ENCODE measurements around the gene SERPINB5.

SERPINB5 gene

GRCh38 chr18:63479826-63480225 lies 3.1 kb downstream of the SERPINB5 start:
- Histone ChIP-seq H3K4me2 (no peak overlapping the region), H3K4me3 (no peak overlapping the region), H3K9ac (no peak overlapping the region), H3K36me3 (no peaks in the 10 kb centered on the region), H3K27ac (no peak overlapping the region), H4K20me1 (no peaks in the 10 kb centered on the region), H3K27me3 (no peaks in the 10 kb centered on the region), H3K4me1 (peaks cover 0 to 11% (median 3%) of the 10 kb centered on the region in 10 experiments; a peak in 9 of 20 replicates), H3K9me3 (replicated peaks in 1 of 11) (no peaks in the 10 kb centered on the region)
- no peak for TF ChIP-seq Cebpa-rat (IDR thresholded peaks at IDR 0.05)

GRCh38 chr18:63480476-63480875 lies 3.7 kb downstream of the SERPINB5 start:
- H3K9ac ChIP-seq, result no peak overlapping the region
- H3K4me1 ChIP-seq, result peaks cover 0 to 11% (median 3%) of the 10 kb centered on the region in 10 experiments; a peak in 9 of 20 replicates
- no peak overlapping the region for H3K4me2 ChIP-seq
- no peak overlapping the region for H3K4me3 ChIP-seq
- no peaks in the 10 kb centered on the region for H4K20me1 ChIP-seq
- H3K9me3 ChIP-seq (replicated peaks in 1 of 11), result no peaks in the 10 kb centered on the region
- no peaks in the 10 kb centered on the region for H3K27me3 ChIP-seq
- no peaks in the 10 kb centered on the region for H3K36me3 ChIP-seq
- TF ChIP-seq Cebpa-rat (IDR thresholded peaks at IDR 0.05), result no peak
- H3K27ac ChIP-seq, result no peak overlapping the region

- no peaks in the 10 kb centered on the region for H3K36me3 ChIP-seq
- H3K4me2 ChIP-seq, result no peak overlapping the region
- H3K4me1 ChIP-seq, result peaks cover 0 to 11% (median 3%) of the 10 kb centered on the region in 10 experiments; a peak in 9 of 20 replicates
- H3K27ac ChIP-seq, result no peak overlapping the region
- no peak overlapping the region for H3K9ac ChIP-seq
- H3K4me3 ChIP-seq, result no peak overlapping the region
- no peaks in the 10 kb centered on the region for H3K9me3 ChIP-seq (replicated peaks in 1 of 11)
- TF ChIP-seq Cebpa-rat (IDR thresholded peaks at IDR 0.05), result no peak
- no peaks in the 10 kb centered on the region for H4K20me1 ChIP-seq
- no peaks in the 10 kb centered on the region for H3K27me3 ChIP-seq
Observed at GRCh38 chr18:63480915-63481314, 4.2 kb downstream of the SERPINB5 start.

GRCh38 chr18:63487676-63488075 lies 10.9 kb downstream of the SERPINB5 start:
- Histone ChIP-seq H3K4me3 (no peak overlapping the region), H3K4me1 (no peaks in the 10 kb centered on the region), H3K9ac (no peak overlapping the region), H3K4me2 (no peak overlapping the region), H4K20me1 (no peaks in the 10 kb centered on the region), H3K36me3 (no peaks in the 10 kb centered on the region), H3K9me3 (replicated peaks in 1 of 11) (peaks cover 0 to 5% (median 0%) of the 10 kb centered on the region in 11 experiments; a peak in 3 of 22 replicates), H3K27ac (no peak overlapping the region), H3K27me3 (no peaks in the 10 kb centered on the region)
- TF ChIP-seq Cebpa-rat (IDR thresholded peaks at IDR 0.05), result no peak

- Histone ChIP-seq H4K20me1 (no peaks in the 10 kb centered on the region), H3K4me1 (no peaks in the 10 kb centered on the region), H3K4me2 (no peak overlapping the region), H3K9ac (no peak overlapping the region), H3K9me3 (replicated peaks in 1 of 11) (peaks cover 0 to 5% (median 0%) of the 10 kb centered on the region in 11 experiments; a peak in 3 of 22 replicates), H3K27ac (no peak overlapping the region), H3K36me3 (no peaks in the 10 kb centered on the region), H3K27me3 (no peaks in the 10 kb centered on the region), H3K4me3 (no peak overlapping the region)
- TF ChIP-seq Cebpa-rat (IDR thresholded peaks at IDR 0.05), result no peak
Observed at GRCh38 chr18:63488160-63488559, 11.4 kb downstream of the SERPINB5 start.

GRCh38 chr18:63492851-63493250 lies 16.1 kb downstream of the SERPINB5 start:
- H4K20me1 ChIP-seq, result no peaks in the 10 kb centered on the region
- H3K36me3 ChIP-seq, result no peaks in the 10 kb centered on the region
- H3K27ac ChIP-seq, result no peak overlapping the region
- no peaks in the 10 kb centered on the region for H3K4me1 ChIP-seq
- no peaks in the 10 kb centered on the region for H3K27me3 ChIP-seq
- no peak overlapping the region for H3K9ac ChIP-seq
- H3K9me3 ChIP-seq (replicated peaks in 1 of 11), result peaks cover 0 to 5% (median 0%) of the 10 kb centered on the region in 11 experiments; a peak in 3 of 22 replicates
- TF ChIP-seq Cebpa-rat (IDR thresholded peaks at IDR 0.05), result no peak
- H3K4me3 ChIP-seq, result no peak overlapping the region
- no peak overlapping the region for H3K4me2 ChIP-seq

GRCh38 chr18:63495675-63496074 lies 18.9 kb downstream of the SERPINB5 start:
- H3K9ac ChIP-seq, result no peak overlapping the region
- no peaks in the 10 kb centered on the region for H3K9me3 ChIP-seq (replicated peaks in 1 of 11)
- no peak overlapping the region for H3K27ac ChIP-seq
- H3K27me3 ChIP-seq, result no peaks in the 10 kb centered on the region
- no peaks in the 10 kb centered on the region for H3K4me1 ChIP-seq
- H3K4me3 ChIP-seq, result no peak overlapping the region
- H4K20me1 ChIP-seq, result no peaks in the 10 kb centered on the region
- TF ChIP-seq Cebpa-rat (IDR thresholded peaks at IDR 0.05), result no peak
- H3K4me2 ChIP-seq, result no peak overlapping the region
- H3K36me3 ChIP-seq, result no peaks in the 10 kb centered on the region

- H3K9ac ChIP-seq, result no peak overlapping the region
- no peaks in the 10 kb centered on the region for H3K4me1 ChIP-seq
- TF ChIP-seq Cebpa-rat (IDR thresholded peaks at IDR 0.05), result no peak
- H3K27me3 ChIP-seq, result no peaks in the 10 kb centered on the region
- H4K20me1 ChIP-seq, result no peaks in the 10 kb centered on the region
- H3K36me3 ChIP-seq, result no peaks in the 10 kb centered on the region
- no peaks in the 10 kb centered on the region for H3K9me3 ChIP-seq (replicated peaks in 1 of 11)
- H3K4me2 ChIP-seq, result no peak overlapping the region
- no peak overlapping the region for H3K4me3 ChIP-seq
- H3K27ac ChIP-seq, result no peak overlapping the region
Observed at GRCh38 chr18:63505566-63506335, 29.0 kb downstream of the SERPINB5 start.

- no peaks in the 10 kb centered on the region for H4K20me1 ChIP-seq
- H3K9ac ChIP-seq, result no peak overlapping the region
- H3K9me3 ChIP-seq (replicated peaks in 1 of 11), result no peaks in the 10 kb centered on the region
- no peak for TF ChIP-seq Cebpa-rat (IDR thresholded peaks at IDR 0.05)
- no peak overlapping the region for H3K4me3 ChIP-seq
- no peak overlapping the region for H3K27ac ChIP-seq
- H3K27me3 ChIP-seq, result no peaks in the 10 kb centered on the region
- H3K4me1 ChIP-seq, result no peaks in the 10 kb centered on the region
- no peaks in the 10 kb centered on the region for H3K36me3 ChIP-seq
- no peak overlapping the region for H3K4me2 ChIP-seq
Observed at GRCh38 chr18:63506336-63506646, 29.5 kb downstream of the SERPINB5 start.

- Histone ChIP-seq H3K27ac (no peak overlapping the region), H3K27me3 (no peaks in the 10 kb centered on the region), H3K36me3 (no peaks in the 10 kb centered on the region), H3K4me2 (no peak overlapping the region), H3K4me3 (no peak overlapping the region), H3K9ac (no peak overlapping the region), H3K4me1 (no peaks in the 10 kb centered on the region), H3K9me3 (replicated peaks in 1 of 11) (no peaks in the 10 kb centered on the region), H4K20me1 (no peaks in the 10 kb centered on the region)
- TF ChIP-seq Cebpa-rat (IDR thresholded peaks at IDR 0.05), result no peak
Observed at GRCh38 chr18:63508596-63508995, 31.8 kb downstream of the SERPINB5 start.
